Calu3 (cell line): ENCODE data around the gene ERLEC1. TPM values are rescaled to one million over a fixed set of nuclear protein-coding genes. Genes with fewer than 3 reads are reported as not detected.
"Not testable (repeated sequence)": the region's sequence is repeated elsewhere in the genome, so short reads cannot be mapped to it uniquely, and the experiment has no call there.

Experiments
- BruUV-seq: library from RNA; stranded (reverse); fragments of 400-500 nt; replicated peaks from 2 replicates; lab custom pipeline; 2021; lab: Mats Ljungman, UMichigan
- CTCF ChIA-PET: fragments of 300-600 bp; sonication (Branson Sonifier 250); formaldehyde crosslinking; loops from one replicate; lab custom pipeline; 2022; ENCODE audit warnings: antibody characterized with exemption; lab: Charles Lee
- DNase-seq: peaks from one replicate; pipeline ENCODE4 v3.0.0; 2022
- H3K27ac Mint-ChIP-seq: one replicate; pipeline ENCODE4 v1.8.0; 2022; ENCODE audit warnings: mixed read lengths; ENCODE audit not compliant: unreplicated experiment
- H3K27me3 Mint-ChIP-seq: one replicate; pipeline ENCODE4 v1.8.0; 2022; ENCODE audit warnings: mixed read lengths; ENCODE audit not compliant: unreplicated experiment
- H3K36me3 Mint-ChIP-seq: one replicate; pipeline ENCODE4 v1.8.0; 2022; ENCODE audit warnings: mild to moderate bottlenecking, moderate library complexity, mixed read lengths; ENCODE audit not compliant: insufficient read depth, unreplicated experiment
- H3K4me1 Mint-ChIP-seq: one replicate; pipeline ENCODE4 v1.8.0; 2022; ENCODE audit warnings: mild to moderate bottlenecking, low read depth, mixed read lengths; ENCODE audit not compliant: unreplicated experiment
- H3K4me3 Mint-ChIP-seq: one replicate; pipeline ENCODE4 v1.8.0; 2022; ENCODE audit warnings: mild to moderate bottlenecking, low read depth, moderate library complexity, mixed read lengths; ENCODE audit not compliant: unreplicated experiment
- H3K9me3 Mint-ChIP-seq: one replicate; pipeline ENCODE4 v1.8.0; 2022; ENCODE audit warnings: low read depth, mixed read lengths; ENCODE audit not compliant: unreplicated experiment
- intact Hi-C: fragments of 100-400 bp; cut with micrococcal nuclease; formaldehyde crosslinking; loops from one replicate; pipeline ENCODE4 v1.10.0; 2022; ENCODE audit not compliant: unreplicated experiment
- total RNA-seq: library from RNA; stranded (reverse); gene quantifications from 2 replicates; pipeline ENCODE4 v1.2.3, GENCODE V29; 2022
- TF ChIP-seq, protein P1 (sequence below): fragments of 200-600 bp; IDR thresholded peaks from one replicate; pipeline ENCODE4 v1.8.0; 2022; ENCODE audit warnings: antibody characterized with exemption; ENCODE audit not compliant: unreplicated experiment

Gene ERLEC1
- total RNA-seq, 1 experiment from 2014 or later, result 51.9 TPM

DNA sequence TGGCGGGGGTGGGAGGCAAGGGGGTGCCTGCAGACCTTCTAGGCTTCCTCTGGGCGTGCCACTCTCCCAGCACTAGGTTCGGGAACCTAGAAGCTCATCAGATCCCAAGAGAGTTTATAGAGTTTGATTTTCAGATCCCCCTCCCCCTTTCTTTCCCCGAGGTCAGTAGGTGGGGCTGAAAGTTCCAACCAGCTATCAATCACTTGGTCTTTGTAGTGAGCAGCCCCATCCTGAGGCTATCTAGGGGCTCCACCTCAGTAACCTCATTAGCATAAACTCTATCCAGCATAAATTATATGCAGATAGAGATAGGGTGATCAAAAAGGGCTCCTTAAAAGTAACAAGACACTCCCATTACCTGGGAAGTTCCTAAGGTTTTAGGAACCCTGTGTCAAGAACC lies 32.8 kb downstream of the ERLEC1 start:
- DNase-seq, result no peak
- TF ChIP-seq, protein P1, sequence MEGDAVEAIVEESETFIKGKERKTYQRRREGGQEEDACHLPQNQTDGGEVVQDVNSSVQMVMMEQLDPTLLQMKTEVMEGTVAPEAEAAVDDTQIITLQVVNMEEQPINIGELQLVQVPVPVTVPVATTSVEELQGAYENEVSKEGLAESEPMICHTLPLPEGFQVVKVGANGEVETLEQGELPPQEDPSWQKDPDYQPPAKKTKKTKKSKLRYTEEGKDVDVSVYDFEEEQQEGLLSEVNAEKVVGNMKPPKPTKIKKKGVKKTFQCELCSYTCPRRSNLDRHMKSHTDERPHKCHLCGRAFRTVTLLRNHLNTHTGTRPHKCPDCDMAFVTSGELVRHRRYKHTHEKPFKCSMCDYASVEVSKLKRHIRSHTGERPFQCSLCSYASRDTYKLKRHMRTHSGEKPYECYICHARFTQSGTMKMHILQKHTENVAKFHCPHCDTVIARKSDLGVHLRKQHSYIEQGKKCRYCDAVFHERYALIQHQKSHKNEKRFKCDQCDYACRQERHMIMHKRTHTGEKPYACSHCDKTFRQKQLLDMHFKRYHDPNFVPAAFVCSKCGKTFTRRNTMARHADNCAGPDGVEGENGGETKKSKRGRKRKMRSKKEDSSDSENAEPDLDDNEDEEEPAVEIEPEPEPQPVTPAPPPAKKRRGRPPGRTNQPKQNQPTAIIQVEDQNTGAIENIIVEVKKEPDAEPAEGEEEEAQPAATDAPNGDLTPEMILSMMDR, result no peak
- no peaks in the 10 kb centered on the region for H3K27me3 Mint-ChIP-seq
- no peak overlapping the region for H3K27ac Mint-ChIP-seq
- H3K9me3 Mint-ChIP-seq, result no peaks in the 10 kb centered on the region
- H3K36me3 Mint-ChIP-seq, result peaks cover 20% of the 10 kb centered on the region
- intact Hi-C loops, result no loop called here
- H3K4me1 Mint-ChIP-seq, result no peaks in the 10 kb centered on the region
- H3K4me3 Mint-ChIP-seq, result no peak overlapping the region
- no TSS peak for BruUV-seq
- CTCF ChIA-PET, result interaction anchor here (0.6 to 0.7 kb wide), 2 partner anchors 52 to 342 kb away, joined by 4 read pairs; no protein-coding TSS in a partner anchor

- H3K27me3 Mint-ChIP-seq, result no peaks in the 10 kb centered on the region
- no TSS peak for BruUV-seq
- H3K27ac Mint-ChIP-seq, result no peak overlapping the region
- H3K36me3 Mint-ChIP-seq, result peaks cover 18% of the 10 kb centered on the region
- CTCF ChIA-PET, result interaction anchor here (0.5 to 0.7 kb wide), 2 partner anchors 342 to 508 kb away, joined by 4 read pairs; no protein-coding TSS in a partner anchor
- TF ChIP-seq, protein P1, result no peak
- no peak overlapping the region for H3K4me3 Mint-ChIP-seq
- no peaks in the 10 kb centered on the region for H3K9me3 Mint-ChIP-seq
- intact Hi-C loops, result no loop called here
- no peak for DNase-seq
- H3K4me1 Mint-ChIP-seq, result no peaks in the 10 kb centered on the region
These were observed 33.2 kb downstream of the ERLEC1 start for GRCh38 chr2:53820048-53820447.

DNA sequence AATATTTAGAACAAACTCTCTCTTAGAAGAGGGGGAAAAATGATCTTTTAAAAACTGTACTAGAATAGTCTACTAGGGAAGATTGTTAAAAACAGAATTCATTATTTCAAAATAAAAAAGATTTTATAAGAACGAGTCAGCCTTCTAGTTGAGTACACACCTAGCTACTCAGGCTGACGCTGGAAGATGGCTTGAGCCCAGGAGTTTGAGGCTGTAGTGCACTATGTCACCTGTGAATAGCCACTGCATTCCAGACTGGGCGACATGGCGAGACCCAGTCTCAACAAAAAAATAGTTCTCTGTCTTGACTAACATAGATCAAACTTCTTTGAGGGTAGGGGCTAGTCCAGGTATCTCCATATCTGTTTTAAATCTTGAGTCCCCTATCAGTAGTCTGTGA lies 33.9 kb downstream of the ERLEC1 start:
- Mint-ChIP-seq H3K4me3 (no peak overlapping the region), H3K27me3 (no peaks in the 10 kb centered on the region), H3K9me3 (no peaks in the 10 kb centered on the region), H3K27ac (no peak overlapping the region), H3K36me3 (peaks cover 12% of the 10 kb centered on the region), H3K4me1 (no peaks in the 10 kb centered on the region)
- CTCF ChIA-PET, result interaction anchor here (0.5 to 0.7 kb wide), 2 partner anchors 31 to 509 kb away, joined by 3 to 4 read pairs; no protein-coding TSS in a partner anchor
- no peak for DNase-seq
- intact Hi-C loops, result no loop called here
- TF ChIP-seq, protein P1, result no peak
- no TSS peak for BruUV-seq

DNA sequence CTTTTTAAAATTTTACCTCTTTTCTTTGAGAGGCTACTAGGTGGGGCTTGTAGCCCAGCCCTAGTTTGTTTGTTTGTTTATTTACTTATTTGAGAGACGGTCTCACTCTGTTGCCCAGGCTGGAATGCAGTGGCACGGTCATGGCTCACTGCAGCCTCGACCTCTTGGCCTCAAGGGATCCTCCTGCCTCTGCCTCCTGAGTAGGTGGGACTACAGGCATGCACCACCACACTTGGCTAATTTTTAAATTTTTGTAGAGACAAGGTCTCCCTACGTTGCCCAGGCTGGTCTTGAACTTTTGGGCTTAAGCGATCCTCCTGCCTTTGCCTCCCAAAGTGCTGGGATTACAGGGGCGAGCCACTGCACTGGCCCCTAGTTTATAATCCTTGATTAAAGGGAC lies 35.0 kb downstream of the ERLEC1 start:
- no peak overlapping the region for H3K4me3 Mint-ChIP-seq
- no peak for DNase-seq
- TF ChIP-seq, protein P1, result no peak
- H3K4me1 Mint-ChIP-seq, result no peaks in the 10 kb centered on the region
- H3K27ac Mint-ChIP-seq, result no peak overlapping the region
- peaks cover 7% of the 10 kb centered on the region for H3K36me3 Mint-ChIP-seq
- no peaks in the 10 kb centered on the region for H3K27me3 Mint-ChIP-seq
- intact Hi-C loops, result no loop called here
- no TSS peak for BruUV-seq
- no peaks in the 10 kb centered on the region for H3K9me3 Mint-ChIP-seq
- CTCF ChIA-PET, result no interaction called here

- DNase-seq, H3K4me3 Mint-ChIP-seq, intact Hi-C loops, H3K36me3 Mint-ChIP-seq, H3K9me3 Mint-ChIP-seq, H3K4me1 Mint-ChIP-seq, H3K27ac Mint-ChIP-seq, CTCF ChIA-PET, H3K27me3 Mint-ChIP-seq, BruUV-seq: not testable (repeated sequence)
These were observed 36.8 kb downstream of the ERLEC1 start for GRCh38 chr2:53823639-53824038.
